Calu3 (cell line): ENCODE measurements around the gene SPOCK1. TPM values are rescaled to one million over a fixed set of nuclear protein-coding genes. Genes with fewer than 3 reads are reported as not detected.
"Not testable (repeated sequence)": the region's sequence is repeated elsewhere in the genome, so short reads cannot be mapped to it uniquely, and the experiment has no call there.

Experiments used
- BruUV-seq: library from RNA; stranded (reverse); fragments of 400-500 nt; replicated peaks from 2 replicates; lab custom pipeline; 2021; lab: Mats Ljungman, UMichigan
- CTCF ChIA-PET: fragments of 300-600 bp; sonication (Branson Sonifier 250); formaldehyde crosslinking; loops from one replicate; lab custom pipeline; 2022; ENCODE audit warnings: antibody characterized with exemption; lab: Charles Lee
- DNase-seq: peaks from one replicate; pipeline ENCODE4 v3.0.0; 2022
- H3K27ac Mint-ChIP-seq: one replicate; pipeline ENCODE4 v1.8.0; 2022; ENCODE audit warnings: mixed read lengths; ENCODE audit not compliant: unreplicated experiment
- H3K27me3 Mint-ChIP-seq: one replicate; pipeline ENCODE4 v1.8.0; 2022; ENCODE audit warnings: mixed read lengths; ENCODE audit not compliant: unreplicated experiment
- H3K36me3 Mint-ChIP-seq: one replicate; pipeline ENCODE4 v1.8.0; 2022; ENCODE audit warnings: mild to moderate bottlenecking, moderate library complexity, mixed read lengths; ENCODE audit not compliant: insufficient read depth, unreplicated experiment
- H3K4me1 Mint-ChIP-seq: one replicate; pipeline ENCODE4 v1.8.0; 2022; ENCODE audit warnings: mild to moderate bottlenecking, low read depth, mixed read lengths; ENCODE audit not compliant: unreplicated experiment
- H3K4me3 Mint-ChIP-seq: one replicate; pipeline ENCODE4 v1.8.0; 2022; ENCODE audit warnings: mild to moderate bottlenecking, low read depth, moderate library complexity, mixed read lengths; ENCODE audit not compliant: unreplicated experiment
- H3K9me3 Mint-ChIP-seq: one replicate; pipeline ENCODE4 v1.8.0; 2022; ENCODE audit warnings: low read depth, mixed read lengths; ENCODE audit not compliant: unreplicated experiment
- CTCF ChIP-seq: fragments of 200-600 bp; IDR thresholded peaks from one replicate; pipeline ENCODE4 v1.8.0; 2022; ENCODE audit warnings: antibody characterized with exemption; ENCODE audit not compliant: unreplicated experiment
- intact Hi-C: fragments of 100-400 bp; cut with micrococcal nuclease; formaldehyde crosslinking; loops from one replicate; pipeline ENCODE4 v1.10.0; 2022; ENCODE audit not compliant: unreplicated experiment
- total RNA-seq: library from RNA; stranded (reverse); gene quantifications from 2 replicates; pipeline ENCODE4 v1.2.3, GENCODE V29; 2022

SPOCK1 gene
- total RNA-seq, 1 experiment from 2014 or later = 3.2 TPM

- H3K27ac Mint-ChIP-seq = no peak overlapping the region
- H3K9me3 Mint-ChIP-seq = no peaks in the 10 kb centered on the region
- no peak overlapping the region for H3K4me3 Mint-ChIP-seq
- no peak for DNase-seq
- no peak for TF ChIP-seq CTCF
- intact Hi-C loops = loop anchor here (10.0 kb wide), 1 partner anchor 426 kb away; no protein-coding TSS in a partner anchor
- BruUV-seq = no TSS peak
- no peaks in the 10 kb centered on the region for H3K4me1 Mint-ChIP-seq
- H3K36me3 Mint-ChIP-seq = no peaks in the 10 kb centered on the region
- H3K27me3 Mint-ChIP-seq = peaks cover 25% of the 10 kb centered on the region
- CTCF ChIA-PET = interaction anchor here (1.1 kb wide), 1 partner anchor 181 kb away, joined by 3 read pairs; no protein-coding TSS in a partner anchor
Observed at GRCh38 chr5:137501226-137501625, 2.1 kb upstream of the SPOCK1 start.

GRCh38 chr5:137500615-137501225, 1.6 kb upstream of the SPOCK1 start:
- CTCF ChIA-PET = no interaction called here
- no TSS peak for BruUV-seq
- Mint-ChIP-seq H3K4me1 (no peaks in the 10 kb centered on the region), H3K9me3 (no peaks in the 10 kb centered on the region), H3K4me3 (no peak overlapping the region), H3K27me3 (peaks cover 30% of the 10 kb centered on the region), H3K36me3 (no peaks in the 10 kb centered on the region), H3K27ac (no peak overlapping the region)
- intact Hi-C loops = loop anchor here (10.0 kb wide), 1 partner anchor 426 kb away; no protein-coding TSS in a partner anchor
- no peak for TF ChIP-seq CTCF
- DNase-seq = no peak

- CTCF ChIA-PET = not testable (repeated sequence)
Observed at GRCh38 chr5:137499506-137499847, 351 bp upstream of the SPOCK1 start.

GRCh38 chr5:137498301-137498735, 808 bp downstream of the SPOCK1 start:
- no peak for TF ChIP-seq CTCF
- no TSS peak for BruUV-seq
- intact Hi-C loops = no loop called here
- CTCF ChIA-PET = interaction anchor here (4.0 kb wide), 1 partner anchor 178 kb away, joined by 20 read pairs; no protein-coding TSS in a partner anchor
- Mint-ChIP-seq H3K9me3 (no peaks in the 10 kb centered on the region), H3K27ac (no peak overlapping the region), H3K4me3 (no peak overlapping the region), H3K27me3 (peaks cover 54% of the 10 kb centered on the region), H3K4me1 (no peaks in the 10 kb centered on the region), H3K36me3 (no peaks in the 10 kb centered on the region)
- DNase-seq = no peak

More at GRCh38 chr5:137499506-137499847, 351 bp upstream of the SPOCK1 start:
- peaks cover 43% of the 10 kb centered on the region for H3K27me3 Mint-ChIP-seq
- H3K36me3 Mint-ChIP-seq, H3K4me1 Mint-ChIP-seq, H3K27ac Mint-ChIP-seq, BruUV-seq, H3K4me3 Mint-ChIP-seq, DNase-seq, H3K9me3 Mint-ChIP-seq: not testable (repeated sequence)
- intact Hi-C loops = loop anchor here (1.0 kb wide), 1 partner anchor 179 kb away; no protein-coding TSS in a partner anchor
